ENCODE results near the gene MIF.
"Not testable (repeated sequence)": the region's sequence is repeated elsewhere in the genome, so short reads cannot be mapped to it uniquely, and the experiment has no call there.

Gene MIF

DNA sequence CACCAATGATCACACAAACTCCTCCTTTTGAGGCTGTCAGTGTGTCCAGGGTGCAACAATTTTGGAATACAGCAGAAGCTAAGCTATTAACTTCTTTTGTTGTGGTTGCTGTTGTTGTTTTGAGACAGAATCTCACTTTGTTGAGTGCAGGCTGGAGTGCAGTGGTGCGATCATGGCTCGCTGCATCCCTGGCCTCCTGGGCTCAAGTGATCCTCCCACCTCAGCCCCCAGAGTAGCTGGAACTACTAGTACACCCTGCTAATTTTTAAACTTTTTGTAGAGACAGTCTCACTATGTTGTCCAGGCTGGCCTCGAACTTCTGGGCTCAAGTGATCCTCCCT lies 44.8 kb downstream of the MIF start:
- in situ Hi-C loops (cut with MboI; ENCODE audit: low sequenced_read_pairs, unreplicated experiment): no loop called here
- TF ChIP-seq, protein P1, sequence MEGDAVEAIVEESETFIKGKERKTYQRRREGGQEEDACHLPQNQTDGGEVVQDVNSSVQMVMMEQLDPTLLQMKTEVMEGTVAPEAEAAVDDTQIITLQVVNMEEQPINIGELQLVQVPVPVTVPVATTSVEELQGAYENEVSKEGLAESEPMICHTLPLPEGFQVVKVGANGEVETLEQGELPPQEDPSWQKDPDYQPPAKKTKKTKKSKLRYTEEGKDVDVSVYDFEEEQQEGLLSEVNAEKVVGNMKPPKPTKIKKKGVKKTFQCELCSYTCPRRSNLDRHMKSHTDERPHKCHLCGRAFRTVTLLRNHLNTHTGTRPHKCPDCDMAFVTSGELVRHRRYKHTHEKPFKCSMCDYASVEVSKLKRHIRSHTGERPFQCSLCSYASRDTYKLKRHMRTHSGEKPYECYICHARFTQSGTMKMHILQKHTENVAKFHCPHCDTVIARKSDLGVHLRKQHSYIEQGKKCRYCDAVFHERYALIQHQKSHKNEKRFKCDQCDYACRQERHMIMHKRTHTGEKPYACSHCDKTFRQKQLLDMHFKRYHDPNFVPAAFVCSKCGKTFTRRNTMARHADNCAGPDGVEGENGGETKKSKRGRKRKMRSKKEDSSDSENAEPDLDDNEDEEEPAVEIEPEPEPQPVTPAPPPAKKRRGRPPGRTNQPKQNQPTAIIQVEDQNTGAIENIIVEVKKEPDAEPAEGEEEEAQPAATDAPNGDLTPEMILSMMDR (IDR thresholded peaks at IDR 0.05; ENCODE audit: borderline replicate concordance, control extremely low read depth, extremely low read depth, insufficient read depth, missing control alignments): no peak
- DNase-seq (ENCODE audit: low spot score): no peak

DNA sequence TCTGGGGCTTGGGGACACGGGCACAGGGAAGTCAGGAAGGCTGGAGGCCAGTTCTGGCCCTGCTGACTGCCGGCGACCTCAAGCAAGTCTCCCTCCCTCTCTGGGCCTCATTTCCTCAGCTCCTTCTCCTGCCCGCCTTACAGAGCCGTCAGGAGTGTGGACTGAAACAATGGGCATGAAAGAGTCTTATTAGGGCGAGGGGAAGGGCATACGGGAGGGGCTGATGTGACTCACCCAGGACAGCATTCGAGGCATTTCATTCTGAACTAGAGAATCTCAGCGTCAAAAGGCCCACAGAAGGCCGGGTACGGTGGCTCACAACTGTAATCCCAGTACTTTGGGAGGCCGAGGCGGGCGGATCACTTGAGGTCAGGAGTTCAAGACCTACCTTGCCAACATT lies 46.0 kb downstream of the MIF start:
- in situ Hi-C loops (cut with MboI; ENCODE audit: low sequenced_read_pairs, unreplicated experiment); DNase-seq (ENCODE audit: low spot score): not testable (repeated sequence)

All from GM13976 (cell line).